Activated CD4-positive, alpha-beta memory T cell treated with anti-CD3 and anti-CD28 coated beads, Interleukin-2, amount 10 ng/mL, durations not matched to agents 7 days and 5 days (primary cell): ENCODE results near the gene MYO3B. TPM values are rescaled to one million over a fixed set of nuclear protein-coding genes. Genes with fewer than 3 reads are reported as not detected.
A peak's percentile ranks its signal among the peaks of the same experiment; 100 is the strongest.

Experiments
- CTCF ChIA-PET: fragments of 350-600 bp; sonication (Branson Sonifier 250); formaldehyde crosslinking; loops from one replicate; lab custom pipeline; 2021; ENCODE audit warnings: antibody characterized with exemption, inconsistent platforms; lab: Charles Lee
- POLR2A ChIA-PET: fragments of 350-600 bp; sonication (Branson Sonifier 250); formaldehyde crosslinking; loops from one replicate; lab custom pipeline; 2021; ENCODE audit warnings: antibody characterized with exemption; lab: Charles Lee
- DNase-seq: peaks from one replicate; pipeline ENCODE4 v3.0.0-alpha.2; 2020
- H3K27ac Mint-ChIP-seq: one replicate; pipeline ENCODE4 v1.8.0; 2021; ENCODE audit warnings: mild to moderate bottlenecking, mixed read lengths
- H3K27me3 Mint-ChIP-seq: one replicate; pipeline ENCODE4 v1.8.0; 2021; ENCODE audit warnings: mixed read lengths
- H3K36me3 Mint-ChIP-seq: one replicate; pipeline ENCODE4 v1.8.0; 2021; ENCODE audit warnings: low read depth, mixed read lengths
- H3K4me1 Mint-ChIP-seq: one replicate; pipeline ENCODE4 v1.8.0; 2021; ENCODE audit warnings: mixed read lengths
- H3K4me3 Mint-ChIP-seq: one replicate; pipeline ENCODE4 v1.8.0; 2021; ENCODE audit warnings: mild to moderate bottlenecking, mixed read lengths
- H3K9me3 Mint-ChIP-seq: one replicate; pipeline ENCODE4 v1.8.0; 2021; ENCODE audit warnings: mixed read lengths
- total RNA-seq, 2 experiments: library from RNA; stranded (reverse); gene quantifications; one replicate each; pipeline ENCODE4 v1.2.3, GENCODE V29; 2021

MYO3B gene
- total RNA-seq, 2 experiments from 2014 or later, result 0.18 to 0.38 TPM

DNA sequence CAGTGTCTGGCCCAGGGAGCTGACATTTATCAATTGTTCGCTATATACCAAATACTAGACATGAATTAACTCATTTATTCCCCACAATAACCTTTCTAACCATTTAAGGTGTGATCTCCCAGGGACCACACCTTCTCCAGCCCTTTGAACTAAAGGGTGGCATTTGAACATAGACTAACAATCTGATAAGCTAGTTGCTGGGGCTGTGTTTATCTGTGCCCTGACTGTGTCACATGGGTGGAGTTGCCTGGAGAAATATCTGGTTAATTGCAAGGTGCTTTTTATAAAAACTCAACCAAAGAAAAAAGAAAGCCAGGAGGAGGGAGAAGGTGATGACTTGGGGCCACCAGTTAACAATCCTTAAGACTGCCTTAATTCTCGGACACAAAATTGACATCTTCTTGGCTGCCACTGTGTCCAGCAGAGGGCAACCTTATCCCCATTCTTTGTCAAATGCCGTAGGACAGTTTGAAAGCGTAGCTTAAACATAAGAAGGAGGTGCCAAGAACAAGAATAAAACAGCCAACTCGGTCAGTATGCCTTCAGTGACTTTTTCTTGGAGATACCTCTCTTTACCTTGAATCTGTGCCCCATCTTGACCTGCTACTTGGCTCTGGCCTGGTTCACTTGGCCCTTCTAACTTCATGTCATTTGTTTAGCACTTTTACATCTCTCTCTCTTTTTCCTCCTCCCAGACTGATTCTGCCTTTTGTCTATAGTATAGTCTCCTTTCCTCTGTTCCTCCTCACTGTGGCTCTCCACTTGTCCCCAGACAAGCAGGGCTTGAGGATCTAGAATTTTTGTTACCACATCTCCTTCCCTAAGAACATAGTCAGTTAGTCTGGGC is 183.4 kb downstream of the MYO3B start:
- no peaks in the 10 kb centered on the region for H3K9me3 Mint-ChIP-seq
- peaks cover 5% of the 10 kb centered on the region for H3K27me3 Mint-ChIP-seq
- DNase-seq, result peak; percentile 67
- ChIA-PET CTCF (interaction anchor here (0.6 to 5.3 kb wide), 23 partner anchors 9 to 512 kb away, joined by 3 to 32 read pairs (median 4); partner anchors contain the start of gene GAD1), POLR2A (no interaction called here)
- H3K4me1 Mint-ChIP-seq, result peaks cover 30% of the 10 kb centered on the region
- H3K27ac Mint-ChIP-seq, result peak overlapping the region; percentile 18
- H3K36me3 Mint-ChIP-seq, result no peaks in the 10 kb centered on the region
- peak overlapping the region; percentile 17 for H3K4me3 Mint-ChIP-seq

DNA sequence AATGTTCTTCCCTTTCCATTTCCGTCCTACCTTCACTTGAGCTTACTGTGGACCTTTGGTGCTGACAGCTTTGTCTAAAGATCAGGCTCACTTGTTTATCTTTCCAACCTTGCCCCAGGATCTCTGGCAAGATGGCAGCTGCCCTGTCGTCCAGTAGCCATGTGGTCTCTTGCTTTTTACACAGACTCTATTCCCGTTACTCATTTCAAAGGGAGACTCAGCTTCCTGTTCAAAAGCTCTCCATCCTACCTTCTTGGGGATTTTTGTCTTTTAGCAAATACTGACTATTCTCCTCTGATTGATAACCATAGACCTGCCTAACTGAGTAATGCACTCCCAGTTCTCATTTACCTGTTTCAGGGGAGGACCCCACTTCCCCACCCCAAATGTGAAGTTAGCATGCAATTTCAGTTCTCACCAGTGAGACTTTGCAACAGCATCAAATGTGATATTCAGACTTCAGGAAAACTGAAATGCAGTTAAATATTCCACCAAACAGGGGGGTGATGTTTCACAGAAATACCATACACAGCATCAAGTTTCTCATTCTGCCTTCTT is 184.4 kb downstream of the MYO3B start:
- no peaks in the 10 kb centered on the region for H3K36me3 Mint-ChIP-seq
- POLR2A ChIA-PET, result no interaction called here
- H3K27ac Mint-ChIP-seq, result peak overlapping the region; percentile 76
- peaks cover 32% of the 10 kb centered on the region for H3K4me1 Mint-ChIP-seq
- no peaks in the 10 kb centered on the region for H3K9me3 Mint-ChIP-seq
- peaks cover 10% of the 10 kb centered on the region for H3K27me3 Mint-ChIP-seq
- H3K4me3 Mint-ChIP-seq, result no peak overlapping the region
- CTCF ChIA-PET, result interaction anchor here (0.7 to 5.3 kb wide), 7 partner anchors 7 to 459 kb away, joined by 3 to 32 read pairs (median 7); no protein-coding TSS in a partner anchor
- DNase-seq, result no peak

DNA sequence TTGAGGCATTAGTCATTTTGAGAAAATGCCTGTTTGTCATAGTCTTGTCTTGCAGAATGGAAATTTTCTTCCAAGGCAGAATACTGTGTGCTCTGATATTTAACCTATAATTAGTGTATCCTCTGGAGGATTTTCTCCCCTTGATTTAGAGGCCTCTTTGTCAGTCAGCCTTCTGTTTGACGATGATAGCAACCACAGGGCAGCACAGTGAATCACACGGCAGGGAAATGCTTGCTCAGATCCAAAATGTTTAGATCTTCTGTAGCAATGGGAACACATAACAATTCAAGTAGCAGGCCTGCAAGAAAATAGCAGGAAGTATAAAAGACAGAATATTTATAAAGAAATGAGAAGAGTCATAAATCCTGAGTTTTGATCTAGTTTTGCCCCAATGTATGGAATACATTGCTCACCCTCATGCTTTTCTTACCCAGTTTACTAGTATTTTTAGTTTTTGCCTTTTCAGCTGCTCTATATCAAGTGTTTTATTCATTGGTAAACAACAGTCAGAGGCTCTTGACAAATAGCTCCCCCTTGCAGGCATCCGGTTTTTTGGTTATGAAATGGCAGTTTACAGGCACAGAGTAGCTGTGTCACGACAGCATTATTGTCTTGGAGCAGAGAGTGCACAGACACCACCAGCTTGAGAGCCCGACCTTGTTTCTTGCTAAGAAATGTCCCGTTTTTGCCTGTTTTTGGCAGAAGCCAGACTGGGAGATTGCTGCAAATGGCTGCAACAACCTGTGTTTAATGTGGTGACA is 185.1 kb downstream of the MYO3B start:
- H3K4me1 Mint-ChIP-seq, result peaks cover 36% of the 10 kb centered on the region
- no peak overlapping the region for H3K4me3 Mint-ChIP-seq
- ChIA-PET CTCF (interaction anchor here (0.7 to 5.3 kb wide), 5 partner anchors 39 to 454 kb away, joined by 3 to 32 read pairs (median 3); partner anchors contain the start of gene GAD1), POLR2A (no interaction called here)
- peaks cover 12% of the 10 kb centered on the region for H3K27me3 Mint-ChIP-seq
- DNase-seq, result peak; percentile 33
- peak overlapping the region; percentile 76 for H3K27ac Mint-ChIP-seq
- no peaks in the 10 kb centered on the region for H3K9me3 Mint-ChIP-seq
- H3K36me3 Mint-ChIP-seq, result no peaks in the 10 kb centered on the region

DNA sequence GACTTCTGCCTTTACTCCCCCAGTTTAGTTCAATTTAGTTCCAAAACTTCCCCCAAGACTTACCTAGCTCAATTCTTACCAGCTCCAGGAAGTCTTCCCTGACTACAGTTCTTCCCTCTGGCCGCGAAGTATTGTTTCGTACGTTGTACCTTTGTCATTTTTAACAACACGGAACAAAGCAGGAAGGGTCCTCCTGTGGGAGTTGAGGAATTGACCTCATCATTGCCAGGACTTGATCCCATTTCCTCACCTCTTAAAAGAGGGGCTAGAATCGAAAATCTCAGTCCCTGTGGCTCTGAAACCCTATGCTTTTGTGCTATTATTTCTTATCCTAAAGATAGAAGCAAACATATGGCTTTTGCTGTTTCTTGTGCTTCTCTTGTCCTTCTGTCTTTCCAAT is 187.1 kb downstream of the MYO3B start:
- ChIA-PET CTCF (interaction anchor here (0.6 to 1.6 kb wide), 4 partner anchors 18 to 508 kb away, joined by 3 to 5 read pairs (median 3); no protein-coding TSS in a partner anchor), POLR2A (no interaction called here)
- H3K36me3 Mint-ChIP-seq, result no peaks in the 10 kb centered on the region
- H3K27ac Mint-ChIP-seq, result no peak overlapping the region
- peaks cover 10% of the 10 kb centered on the region for H3K27me3 Mint-ChIP-seq
- no peak overlapping the region for H3K4me3 Mint-ChIP-seq
- H3K9me3 Mint-ChIP-seq, result no peaks in the 10 kb centered on the region
- H3K4me1 Mint-ChIP-seq, result peaks cover 48% of the 10 kb centered on the region
- no peak for DNase-seq

DNA sequence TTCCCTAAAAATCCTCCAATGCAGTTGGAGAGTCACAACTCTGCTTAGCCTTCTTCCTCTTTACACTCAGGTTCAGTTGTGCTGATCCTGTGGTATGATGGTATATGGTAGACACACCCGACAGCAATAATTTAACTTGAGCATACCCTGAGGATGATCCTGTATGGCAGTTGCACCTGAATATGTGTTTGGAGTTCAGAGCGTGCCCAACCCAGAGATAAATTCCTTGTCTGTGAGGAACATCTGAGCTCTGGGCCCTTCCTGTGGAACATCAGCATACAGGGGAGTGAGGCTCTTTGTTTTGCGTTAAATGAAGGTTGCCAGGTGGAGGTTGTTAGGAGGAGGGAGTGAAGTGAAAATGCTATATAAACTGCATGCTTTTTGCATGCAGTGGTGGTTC is 187.7 kb downstream of the MYO3B start:
- H3K36me3 Mint-ChIP-seq, result no peaks in the 10 kb centered on the region
- POLR2A ChIA-PET, result no interaction called here
- no peak overlapping the region for H3K27ac Mint-ChIP-seq
- H3K9me3 Mint-ChIP-seq, result no peaks in the 10 kb centered on the region
- CTCF ChIA-PET, result interaction anchor here (0.9 to 1.4 kb wide), 2 partner anchors 46 to 507 kb away, joined by 3 read pairs; no protein-coding TSS in a partner anchor
- peaks cover 10% of the 10 kb centered on the region for H3K27me3 Mint-ChIP-seq
- H3K4me1 Mint-ChIP-seq, result peaks cover 52% of the 10 kb centered on the region
- H3K4me3 Mint-ChIP-seq, result no peak overlapping the region
- DNase-seq, result no peak

DNA sequence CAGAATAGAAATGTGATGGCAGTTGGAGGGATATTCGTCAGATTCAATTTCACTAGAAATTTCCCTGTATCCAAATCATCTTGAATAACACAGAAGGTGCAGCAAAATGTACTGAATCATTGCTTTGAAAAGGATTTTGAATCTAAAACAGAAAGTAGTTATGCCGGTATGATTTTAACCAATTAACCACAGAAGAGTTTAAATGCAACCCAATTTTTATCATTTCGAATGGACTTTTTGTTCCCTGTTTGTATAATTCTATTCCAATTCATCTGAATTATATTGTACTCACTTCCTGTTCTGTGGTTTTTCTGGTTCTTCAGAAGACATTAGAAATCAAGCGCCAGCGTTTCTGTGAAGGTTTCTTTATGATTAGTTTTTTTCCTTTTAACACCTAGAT is 190.4 kb downstream of the MYO3B start:
- Mint-ChIP-seq H3K4me3 (peak overlapping the region; percentile 19), H3K9me3 (no peaks in the 10 kb centered on the region), H3K4me1 (peaks cover 35% of the 10 kb centered on the region), H3K27ac (no peak overlapping the region), H3K36me3 (no peaks in the 10 kb centered on the region), H3K27me3 (peaks cover 10% of the 10 kb centered on the region)
- no peak for DNase-seq
- CTCF ChIA-PET, result interaction anchor here (0.8 to 2.2 kb wide), 4 partner anchors 41 to 448 kb away, joined by 3 to 23 read pairs (median 4); partner anchors contain the start of gene GAD1
- POLR2A ChIA-PET, result no interaction called here

DNA sequence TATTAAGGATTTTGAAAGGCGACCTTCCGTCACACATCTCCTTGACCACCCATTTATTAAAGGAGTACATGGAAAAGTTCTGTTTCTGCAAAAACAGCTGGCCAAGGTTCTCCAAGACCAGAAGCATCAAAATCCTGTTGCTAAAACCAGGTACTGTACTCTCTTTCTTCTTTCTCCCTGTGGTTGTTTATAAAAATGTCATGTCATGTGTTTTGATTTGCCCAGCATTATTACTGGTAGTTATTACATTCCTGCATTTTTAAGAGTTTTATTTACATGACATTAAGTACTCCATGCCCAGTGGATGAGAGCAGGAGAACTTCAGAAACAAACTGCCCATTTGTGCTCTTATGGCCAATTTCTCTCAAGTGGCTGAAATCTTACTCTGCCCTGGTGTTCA is 191.3 kb downstream of the MYO3B start:
- H3K27ac Mint-ChIP-seq, result no peak overlapping the region
- peaks cover 30% of the 10 kb centered on the region for H3K4me1 Mint-ChIP-seq
- no peaks in the 10 kb centered on the region for H3K36me3 Mint-ChIP-seq
- no peak for DNase-seq
- ChIA-PET CTCF (interaction anchor here (0.7 to 2.2 kb wide), 13 partner anchors 8 to 560 kb away, joined by 3 to 23 read pairs (median 4); partner anchors contain the start of genes GAD1 and GORASP2), POLR2A (no interaction called here)
- H3K4me3 Mint-ChIP-seq, result no peak overlapping the region
- H3K27me3 Mint-ChIP-seq, result peaks cover 15% of the 10 kb centered on the region
- no peaks in the 10 kb centered on the region for H3K9me3 Mint-ChIP-seq

DNA sequence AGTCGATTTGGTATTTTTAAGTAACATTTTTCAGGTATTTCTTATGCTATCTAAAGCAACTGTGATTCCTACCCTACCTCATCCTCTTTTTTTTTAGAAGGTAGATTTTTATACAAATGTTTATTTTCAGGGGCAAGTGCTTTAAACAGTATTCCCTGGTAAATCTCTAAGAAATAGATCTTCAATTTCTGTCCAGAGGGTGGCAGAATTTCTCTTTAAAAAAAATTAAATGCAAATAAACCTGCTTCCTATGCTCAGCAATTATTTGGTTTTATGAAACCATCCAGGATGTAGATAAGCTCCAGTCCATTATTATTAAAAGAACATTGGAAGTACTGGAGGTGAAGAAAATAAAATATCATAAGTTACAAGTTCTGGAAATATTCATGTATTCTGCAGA is 191.9 kb downstream of the MYO3B start:
- no peak overlapping the region for H3K27ac Mint-ChIP-seq
- H3K36me3 Mint-ChIP-seq, result no peaks in the 10 kb centered on the region
- peaks cover 17% of the 10 kb centered on the region for H3K27me3 Mint-ChIP-seq
- H3K4me3 Mint-ChIP-seq, result no peak overlapping the region
- POLR2A ChIA-PET, result no interaction called here
- CTCF ChIA-PET, result interaction anchor here (0.7 to 2.2 kb wide), 14 partner anchors 9 to 559 kb away, joined by 3 to 23 read pairs (median 4); partner anchors contain the start of genes GAD1 and GORASP2
- no peak for DNase-seq
- peaks cover 30% of the 10 kb centered on the region for H3K4me1 Mint-ChIP-seq
- H3K9me3 Mint-ChIP-seq, result no peaks in the 10 kb centered on the region

DNA sequence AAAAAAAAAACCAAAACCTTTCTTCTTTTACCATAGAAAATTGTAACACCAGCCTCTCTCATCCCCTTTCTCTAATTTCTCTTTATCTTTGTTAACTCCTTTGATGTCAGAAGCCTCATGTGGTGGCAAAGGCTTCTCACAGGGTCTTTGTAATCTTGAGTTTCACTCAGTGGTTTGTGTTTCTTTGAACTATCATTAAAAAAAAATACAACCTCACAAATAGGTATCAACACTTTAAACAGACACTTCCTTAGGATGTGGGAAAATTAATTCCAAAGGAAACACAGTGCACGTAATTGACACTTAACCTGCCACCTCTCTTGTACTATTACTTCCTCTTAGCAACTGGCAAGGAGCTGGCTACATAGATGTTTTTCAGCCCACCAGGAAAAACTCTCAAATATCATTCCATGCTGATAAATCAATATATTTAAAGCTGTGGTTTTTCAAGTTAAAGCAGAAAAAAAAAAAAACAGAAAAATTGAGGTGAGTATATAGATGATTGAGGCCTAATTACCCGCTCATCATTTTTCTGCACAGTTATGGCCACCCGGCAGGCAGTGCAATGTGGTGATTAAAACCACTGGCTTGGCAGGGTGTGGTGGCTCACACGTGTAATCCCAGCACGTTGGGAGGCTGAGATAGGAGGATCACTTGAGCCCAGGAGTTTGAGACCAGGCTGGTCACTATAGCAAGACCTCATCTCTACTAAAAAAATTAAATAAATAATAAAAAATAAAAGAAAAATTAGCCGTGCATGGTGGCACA is 193.5 kb downstream of the MYO3B start:
- no peaks in the 10 kb centered on the region for H3K9me3 Mint-ChIP-seq
- no peak overlapping the region for H3K4me3 Mint-ChIP-seq
- CTCF ChIA-PET, result interaction anchor here (1.1 to 1.7 kb wide), 3 partner anchors 10 to 445 kb away, joined by 4 to 10 read pairs (median 7); partner anchors contain the start of gene GAD1
- H3K4me1 Mint-ChIP-seq, result peaks cover 30% of the 10 kb centered on the region
- peaks cover 19% of the 10 kb centered on the region for H3K27me3 Mint-ChIP-seq
- POLR2A ChIA-PET, result no interaction called here
- H3K27ac Mint-ChIP-seq, result peak overlapping the region; percentile 36
- DNase-seq, result no peak
- no peaks in the 10 kb centered on the region for H3K36me3 Mint-ChIP-seq

DNA sequence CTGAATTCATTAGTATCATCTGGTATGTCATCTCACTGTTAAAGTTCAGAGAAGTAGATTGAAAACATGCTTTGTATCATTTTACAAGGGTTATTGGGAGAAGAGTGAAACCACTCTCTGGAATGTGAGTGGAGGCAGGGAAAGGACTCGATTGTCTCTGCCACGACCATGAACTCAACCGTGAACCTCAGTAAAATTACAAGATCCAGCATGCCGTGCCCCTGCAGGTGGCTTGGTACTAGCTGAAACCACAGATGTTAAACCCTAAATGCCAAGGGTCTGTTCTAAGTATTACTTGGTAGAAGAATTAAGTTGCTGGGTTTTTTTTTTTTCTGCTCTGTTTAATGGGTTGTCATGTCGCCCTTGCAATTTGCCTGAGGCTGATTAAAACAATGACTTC is 197.2 kb downstream of the MYO3B start:
- Mint-ChIP-seq H3K4me1 (peaks cover 12% of the 10 kb centered on the region), H3K4me3 (no peak overlapping the region), H3K27me3 (peaks cover 22% of the 10 kb centered on the region), H3K9me3 (no peaks in the 10 kb centered on the region), H3K36me3 (no peaks in the 10 kb centered on the region), H3K27ac (no peak overlapping the region)
- CTCF ChIA-PET, result no interaction called here
- DNase-seq, result no peak
- POLR2A ChIA-PET, result no interaction called here

DNA sequence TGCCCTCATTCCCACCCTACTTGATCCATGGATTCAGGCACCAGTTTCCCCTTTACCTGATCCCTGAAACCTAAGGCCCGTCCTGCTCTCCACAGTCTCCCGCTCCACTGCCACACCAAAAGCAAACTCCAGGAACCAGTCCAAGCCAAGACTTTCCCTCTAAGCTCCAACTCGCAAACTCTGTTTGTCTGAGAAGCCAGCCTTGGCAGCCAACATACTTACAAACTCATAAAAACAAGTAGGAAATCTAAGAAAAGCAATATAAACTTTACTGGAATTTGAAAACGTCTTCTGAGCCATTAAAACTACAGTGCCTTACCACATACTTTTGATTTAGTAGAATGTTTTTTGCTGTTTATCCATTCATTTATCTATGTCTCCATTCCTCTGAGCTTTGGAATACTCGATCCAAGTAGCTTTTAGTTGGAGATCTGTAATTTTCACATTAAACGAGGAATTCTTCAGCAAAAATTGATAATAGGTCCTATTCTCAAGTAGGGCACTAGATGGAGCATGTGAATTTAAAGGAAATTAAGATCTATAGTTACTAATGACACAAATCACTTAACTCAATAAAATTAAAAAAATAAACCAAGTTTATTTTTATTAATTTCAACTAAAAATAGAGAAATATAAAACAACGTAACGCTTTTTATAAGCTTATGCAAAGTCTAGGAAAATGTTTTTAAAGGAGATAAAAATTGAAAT is 199.7 kb downstream of the MYO3B start:
- no peak for DNase-seq
- Mint-ChIP-seq H3K4me1 (no peaks in the 10 kb centered on the region), H3K27ac (no peak overlapping the region)

More for the DNA sequence above, 199.7 kb downstream of the MYO3B start:
- Mint-ChIP-seq H3K9me3 (no peaks in the 10 kb centered on the region), H3K36me3 (no peaks in the 10 kb centered on the region), H3K27me3 (peaks cover 24% of the 10 kb centered on the region), H3K4me3 (no peak overlapping the region)
- ChIA-PET CTCF (interaction anchor here (0.7 to 2.3 kb wide), 6 partner anchors 8 to 436 kb away, joined by 3 to 8 read pairs (median 4); no protein-coding TSS in a partner anchor), POLR2A (no interaction called here)
